ENCODE measurements around the gene THOC6.

Gene THOC6

DNA sequence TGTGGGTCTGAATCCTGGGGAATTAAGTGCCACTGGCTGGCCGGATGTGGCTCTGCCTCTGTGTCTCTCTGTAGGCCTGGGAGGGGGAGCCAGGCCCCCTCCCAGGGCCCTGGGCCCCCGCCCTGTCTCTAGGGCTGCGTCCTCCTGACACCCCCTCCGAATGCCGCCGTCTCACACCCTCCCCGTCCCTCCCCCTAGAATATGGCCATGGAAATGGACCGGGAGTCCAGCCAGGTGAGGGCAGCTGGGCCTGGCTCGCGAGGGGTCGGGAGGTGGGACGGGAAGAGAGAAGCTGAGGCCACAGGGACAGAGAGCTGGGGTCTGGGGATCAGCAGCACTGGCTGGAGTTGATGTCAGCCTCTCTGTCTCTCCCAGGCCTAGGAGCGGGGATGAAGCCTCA lies 27.5 kb upstream of the THOC6 start:
- H3K4me3 Mint-ChIP-seq, result no peak overlapping the region
- H3K36me3 Mint-ChIP-seq (ENCODE audit: low read depth), result no peaks in the 10 kb centered on the region
- H3K4me1 Mint-ChIP-seq, result no peaks in the 10 kb centered on the region
- no peaks in the 10 kb centered on the region for H3K9me3 Mint-ChIP-seq
- no peak for DNase-seq
- no peak for TF ChIP-seq CTCF (IDR thresholded peaks at IDR 0.05)
- no peak overlapping the region for H3K27ac Mint-ChIP-seq
- H3K27me3 Mint-ChIP-seq (ENCODE audit: low read depth, poor library complexity), result peaks cover 19% of the 10 kb centered on the region

GRCh38 chr16:2999929-3000328 lies 23.9 kb upstream of the THOC6 start:
- TF ChIP-seq CTCF (IDR thresholded peaks at IDR 0.05), result no peak
- H3K36me3 Mint-ChIP-seq (ENCODE audit: low read depth), result no peaks in the 10 kb centered on the region
- peaks cover 37% of the 10 kb centered on the region for H3K27me3 Mint-ChIP-seq (ENCODE audit: low read depth, poor library complexity)
- DNase-seq, result no peak
- H3K27ac Mint-ChIP-seq, result no peak overlapping the region
- no peak overlapping the region for H3K4me3 Mint-ChIP-seq
- no peaks in the 10 kb centered on the region for H3K4me1 Mint-ChIP-seq
- no peaks in the 10 kb centered on the region for H3K9me3 Mint-ChIP-seq

DNA sequence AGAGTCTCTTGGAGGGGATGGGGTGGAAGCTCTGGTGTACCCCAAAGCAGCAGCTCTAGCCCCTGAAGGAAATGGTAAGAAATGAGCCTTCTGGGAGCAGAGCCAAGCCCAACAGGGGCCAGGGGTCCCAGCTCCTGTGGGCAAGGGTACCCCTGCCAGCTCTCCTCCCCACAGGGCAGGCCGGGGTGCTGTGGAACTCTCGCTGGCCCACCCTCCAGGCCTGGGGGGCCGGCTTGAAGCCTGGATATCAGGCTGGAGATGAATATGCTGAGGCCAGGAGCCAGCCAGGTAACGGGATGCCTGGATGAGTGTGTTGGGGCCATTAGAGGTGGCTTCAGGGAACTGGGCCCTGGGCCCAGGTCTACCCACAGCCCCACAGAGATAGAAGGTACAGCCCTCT lies 23.3 kb upstream of the THOC6 start:
- Mint-ChIP-seq H3K4me1 (no peaks in the 10 kb centered on the region), H3K4me3 (no peak overlapping the region), H3K27ac (no peak overlapping the region), H3K36me3 (ENCODE audit: low read depth) (no peaks in the 10 kb centered on the region), H3K9me3 (no peaks in the 10 kb centered on the region), H3K27me3 (ENCODE audit: low read depth, poor library complexity) (peaks cover 43% of the 10 kb centered on the region)
- TF ChIP-seq CTCF (IDR thresholded peaks at IDR 0.05), result no peak
- no peak for DNase-seq

DNA sequence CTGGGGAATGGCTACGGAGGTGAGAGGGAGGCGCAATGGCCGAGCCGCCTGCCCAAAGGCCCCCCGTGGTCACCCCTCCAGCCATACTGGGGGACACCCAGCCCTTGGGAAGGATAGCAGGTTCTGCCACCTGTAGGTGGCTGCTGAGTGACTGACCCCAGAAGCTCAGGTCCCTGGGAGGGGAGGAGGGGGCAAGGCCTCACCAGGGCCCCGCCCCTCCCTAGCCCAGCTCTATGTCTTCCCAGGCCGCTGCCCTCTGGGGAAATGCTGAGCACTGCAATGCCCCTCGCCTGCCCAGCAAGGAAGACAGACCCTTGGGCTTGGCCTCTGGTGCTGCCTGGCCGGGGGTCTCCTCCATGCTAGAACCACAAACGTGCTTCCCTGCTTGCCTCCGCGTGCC lies 22.5 kb upstream of the THOC6 start:
- TF ChIP-seq CTCF (IDR thresholded peaks at IDR 0.05), result no peak
- Mint-ChIP-seq H3K27me3 (ENCODE audit: low read depth, poor library complexity) (peaks cover 51% of the 10 kb centered on the region), H3K27ac (no peak overlapping the region), H3K4me1 (peaks cover under 1% of the 10 kb centered on the region), H3K9me3 (no peaks in the 10 kb centered on the region), H3K4me3 (no peak overlapping the region), H3K36me3 (ENCODE audit: low read depth) (no peaks in the 10 kb centered on the region)
- DNase-seq, result no peak

- DNase-seq, result peak; percentile 96
- H3K4me3 Mint-ChIP-seq, result peak overlapping the region; percentile 64
- no peak overlapping the region for H3K27ac Mint-ChIP-seq
Observed at GRCh38 chr16:3003582-3004270, 20.1 kb upstream of the THOC6 start.

More at GRCh38 chr16:3003582-3004270, 20.1 kb upstream of the THOC6 start:
- Mint-ChIP-seq H3K4me1 (peaks cover 24% of the 10 kb centered on the region), H3K27me3 (ENCODE audit: low read depth, poor library complexity) (peaks cover 65% of the 10 kb centered on the region), H3K9me3 (no peaks in the 10 kb centered on the region), H3K36me3 (ENCODE audit: low read depth) (no peaks in the 10 kb centered on the region)
- TF ChIP-seq CTCF (IDR thresholded peaks at IDR 0.05), result no peak
